Esophagus muscularis mucosa (tissue), 4 donors: ENCODE results near the gene SGCG.

Source experiments
- CTCF ChIP-seq, 3 experiments: fragments of 200-600 bp in 2 of 3; fragments of 450-650 bp in 1 of 3; sonication (generic) in 2 of 3; IDR thresholded peaks; one replicate each; pipeline ENCODE4 v1.5.1; 2017 to 2019; ENCODE audit warnings: antibody characterized with exemption in 3 of 3, mild to moderate bottlenecking in 2 of 3, moderate library complexity in 1 of 3
- EP300 ChIP-seq: sonication (generic); formaldehyde crosslinking; IDR thresholded peaks from one replicate; pipeline ENCODE4 v1.6.1; 2017; ENCODE audit warnings: antibody characterized with exemption
- POLR2A ChIP-seq: fragments of 450-650 bp; IDR thresholded peaks from one replicate; pipeline ENCODE4 v1.6.1; 2017; ENCODE audit warnings: antibody characterized with exemption, moderate library complexity, mild to moderate bottlenecking, low read depth
- POLR2AphosphoS5 ChIP-seq, 2 donors: sonication (generic); formaldehyde crosslinking; IDR thresholded peaks; one replicate each; pipeline ENCODE4 v1.6.1; 2017; ENCODE audit warnings: antibody characterized with exemption in 2 of 2

GRCh38 chr13:23288995-23289394, 108.2 kb downstream of the SGCG start:
- TF ChIP-seq POLR2AphosphoS5 (IDR thresholded peaks at IDR 0.05) (peak in 1 of 2 donors; percentile 27), CTCF (IDR thresholded peaks at IDR 0.05) (no peak), POLR2A (no peak), EP300 (no peak)
